Metanephros (tissue), 2 donors: ENCODE measurements around the gene TP53TG5. TPM values are rescaled to one million over a fixed set of nuclear protein-coding genes. Genes with fewer than 3 reads are reported as not detected.

ENCODE experiments used
- small RNA-seq: library from RNA; depleted of rRNA; stranded (forward); fragments of <200 nt; gene quantifications from one replicate; pipeline ENCODE3, GENCODE V24; 2014; ENCODE audit warnings: low replicate concordance
- total RNA-seq: library from RNA; depleted of rRNA; stranded (reverse); fragments of >200 nt; gene quantifications from one replicate; pipeline ENCODE4 v1.2.3, GENCODE V29; 2014

The TP53TG5 gene
- 0.12 TPM for total RNA-seq

DNA sequence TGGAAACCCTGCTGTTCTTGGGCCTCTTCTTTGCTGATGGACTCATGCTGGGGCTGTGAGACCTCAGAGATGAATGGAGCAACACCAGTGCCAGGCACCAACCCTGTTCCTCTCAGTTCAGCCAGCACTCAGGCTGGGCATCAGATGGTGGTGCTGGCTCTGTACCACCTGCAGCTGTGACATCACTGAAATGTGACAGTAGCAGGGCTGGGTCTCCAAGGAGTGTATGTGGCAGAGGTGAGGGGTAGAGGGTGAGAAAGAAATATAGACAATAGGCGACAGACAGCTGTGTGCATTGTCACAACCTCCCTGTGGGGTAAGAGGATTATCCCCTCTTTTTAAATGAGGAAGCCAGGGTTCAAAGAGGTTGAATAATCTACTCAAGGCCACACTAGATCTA is at the start of gene TP53TG5:
TSS of gene TP53TG5 (minus strand) at position 135 of the 400 bp plus-strand sequence. CDS start at position 46, 89 bp downstream.

DNA sequence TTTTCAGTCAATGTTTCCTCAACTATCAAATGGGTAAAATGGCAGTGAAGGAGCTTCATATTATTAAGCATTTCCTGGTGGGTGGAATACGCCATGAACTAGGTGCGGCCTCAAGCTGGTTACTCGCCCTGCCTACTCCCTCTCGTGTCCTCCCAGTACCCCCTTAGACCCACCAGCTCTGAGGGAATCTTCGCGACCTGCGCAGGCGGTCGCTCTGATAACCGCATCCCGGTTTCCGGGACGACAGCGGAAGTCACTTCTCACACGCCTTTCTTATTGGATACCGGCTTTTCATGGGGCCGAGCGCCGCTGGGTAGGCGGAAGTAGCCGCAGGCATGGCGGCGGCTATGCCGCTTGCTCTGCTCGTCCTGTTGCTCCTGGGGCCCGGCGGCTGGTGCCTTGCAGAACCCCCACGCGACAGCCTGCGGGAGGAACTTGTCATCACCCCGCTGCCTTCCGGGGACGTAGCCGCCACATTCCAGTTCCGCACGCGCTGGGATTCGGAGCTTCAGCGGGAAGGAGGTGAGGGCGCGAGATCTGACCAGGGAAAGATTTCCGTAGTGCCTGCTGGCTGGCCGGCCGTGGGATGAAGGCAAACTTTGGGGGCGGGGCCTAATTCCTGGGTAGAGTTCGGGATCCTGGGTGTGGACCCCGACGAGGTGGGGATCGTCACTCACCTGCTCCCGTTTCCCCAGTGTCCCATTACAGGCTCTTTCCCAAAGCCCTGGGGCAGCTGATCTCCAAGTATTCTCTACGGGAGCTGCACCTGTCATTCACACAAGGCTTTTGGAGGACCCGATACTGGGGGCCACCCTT is 37.9 kb upstream of the TP53TG5 start, which contains the start of gene PIGT:
TSS of gene PIGT (plus strand) at position 320 of the 816 bp plus-strand sequence. CDS start at position 336, 16 bp downstream.

DNA sequence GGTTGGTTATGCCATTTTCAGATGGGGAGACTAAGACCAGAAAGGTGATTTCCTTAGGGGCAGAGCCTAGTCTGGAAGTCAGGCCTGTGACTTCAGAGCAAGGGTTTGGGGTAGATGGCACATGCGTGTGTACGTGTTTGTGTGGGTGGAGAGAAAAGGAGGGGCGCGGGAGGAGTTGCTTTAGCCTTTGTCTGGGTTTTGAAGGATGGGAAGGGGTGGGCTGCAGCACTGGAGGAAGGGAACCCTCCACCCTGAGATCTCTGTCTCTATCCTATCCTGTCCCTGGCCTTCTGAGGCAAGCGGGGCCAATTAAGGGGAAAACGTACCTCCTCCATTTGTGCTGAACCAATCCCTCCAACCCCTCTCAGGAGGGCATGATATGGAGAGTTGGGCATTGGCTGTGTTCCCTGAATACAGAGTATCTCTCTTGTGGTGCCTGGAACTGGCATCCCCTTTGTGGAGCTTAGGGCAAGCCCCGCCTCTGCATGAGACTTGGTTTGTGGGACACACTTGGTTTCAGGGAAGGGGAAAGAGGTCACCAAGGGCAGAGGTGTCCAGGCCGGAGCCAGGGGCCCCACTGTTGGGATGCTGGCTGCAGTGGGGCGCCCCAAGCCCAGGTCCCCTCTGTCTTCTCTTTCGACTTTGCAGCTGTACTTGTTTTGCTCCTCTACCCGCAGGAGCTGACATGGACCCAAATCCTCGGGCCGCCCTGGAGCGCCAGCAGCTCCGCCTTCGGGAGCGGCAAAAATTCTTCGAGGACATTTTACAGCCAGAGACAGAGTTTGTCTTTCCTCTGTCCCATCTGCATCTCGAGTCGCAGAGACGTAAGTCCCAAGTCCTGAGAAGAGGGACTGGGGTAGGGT is 29.9 kb upstream of the TP53TG5 start, which contains the start of gene DBNDD2:
TSS of gene DBNDD2 (plus strand) at position 507 of the 863 bp plus-strand sequence. CDS start at position 686, 179 bp downstream.

DNA sequence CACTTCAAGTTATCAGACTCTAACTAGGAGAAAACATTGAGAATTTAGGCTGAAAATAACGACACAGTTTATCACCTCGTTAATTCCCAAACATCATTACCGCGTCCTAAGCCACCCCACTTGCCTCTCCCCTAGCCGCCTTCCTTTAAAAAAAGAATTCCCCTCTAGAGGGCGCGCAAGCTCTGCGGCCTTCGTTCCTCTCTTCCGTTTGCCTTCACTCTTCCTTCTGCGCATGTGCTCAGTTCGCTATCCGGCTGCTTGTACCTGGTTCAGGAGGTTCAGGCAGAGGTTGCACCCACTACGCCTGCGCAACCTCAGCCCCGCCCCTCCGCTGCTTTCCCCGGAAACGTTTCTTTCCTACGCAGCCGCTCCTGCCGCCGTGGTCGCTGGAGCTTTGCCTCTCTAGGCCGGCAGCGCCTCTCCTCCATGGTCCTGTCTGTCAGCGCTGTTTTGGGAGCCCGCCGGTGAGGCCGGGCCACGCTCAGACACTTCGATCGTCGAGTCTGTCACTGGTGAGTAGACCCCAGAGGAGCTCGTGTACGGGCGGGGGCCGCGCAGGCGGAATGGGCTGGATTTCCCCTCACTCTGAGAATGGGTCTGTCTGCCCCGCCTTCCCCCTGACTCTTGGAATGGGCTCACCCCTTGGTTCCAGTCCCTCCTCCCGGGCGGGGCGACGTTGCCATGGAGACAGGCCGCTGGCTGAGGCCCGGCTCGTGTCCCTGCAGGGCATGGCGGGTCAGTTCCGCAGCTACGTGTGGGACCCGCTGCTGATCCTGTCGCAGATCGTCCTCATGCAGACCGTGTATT is 15.1 kb downstream of the TP53TG5 start, which contains the start of gene SYS1:
TSS of gene SYS1 (plus strand) at position 353 of the 807 bp plus-strand sequence. CDS start at position 729, 376 bp downstream.

DNA sequence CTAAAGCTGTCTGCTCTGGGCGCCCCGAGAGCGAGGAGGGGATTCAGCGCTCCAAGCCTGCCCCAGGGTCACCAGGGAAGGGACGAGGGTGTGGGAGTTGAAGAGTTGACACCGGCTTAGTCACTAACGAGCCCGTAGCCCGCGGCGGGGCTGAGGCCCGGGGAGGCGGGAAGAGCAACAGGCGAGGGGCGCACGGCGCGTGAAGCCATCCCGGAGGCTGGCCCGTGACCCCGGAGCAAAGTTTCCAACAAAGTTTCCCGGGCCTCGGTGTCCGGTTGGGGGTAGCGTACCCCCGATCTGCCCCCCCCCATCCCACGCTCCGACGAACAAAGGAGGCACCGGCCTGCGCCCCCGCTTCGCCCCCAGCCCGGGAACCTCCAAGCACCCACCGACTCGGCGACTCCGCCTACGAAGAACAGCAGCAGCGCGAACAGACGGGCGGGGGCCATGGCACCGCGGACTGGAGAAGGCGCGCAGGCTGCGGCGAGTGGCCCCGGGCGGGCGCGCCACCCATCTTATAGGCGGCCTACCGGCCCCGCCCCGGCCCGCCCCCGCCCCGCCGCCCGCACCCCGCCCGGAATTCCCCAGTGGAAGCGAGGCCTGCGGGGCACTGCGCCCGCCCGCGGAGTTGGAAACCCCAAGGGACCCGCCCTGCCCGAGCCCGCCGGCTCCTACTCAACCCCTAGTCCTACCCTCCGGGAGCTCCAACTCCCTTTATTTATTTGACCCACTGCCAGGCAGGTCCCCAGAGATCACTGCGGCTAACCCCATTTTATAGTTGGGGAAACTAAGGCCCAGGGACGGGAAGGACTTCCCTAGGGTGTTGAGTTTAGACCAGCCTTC is 30.0 kb downstream of the TP53TG5 start, which contains the start of gene SDC4:
TSS of gene SDC4 (minus strand) at position 489 of the 843 bp plus-strand sequence. CDS start at position 449, 40 bp downstream.

Small RNAs within 50 kb of the gene (small RNA-seq; reads per million reads assigned to genes)
- gene MIR6812 = not detected

Other genes with a start within 250 kb of the TP53TG5 start
- not detected for gene PI3, start 203.4 kb downstream of the TP53TG5 start, total RNA-seq
- gene SEMG1, start 171.3 kb downstream of the TP53TG5 start, total RNA-seq = not detected
- 0.06 TPM for gene SEMG2, start 157.0 kb downstream of the TP53TG5 start, total RNA-seq
- 2.8 TPM for gene SLPI, start 123.8 kb downstream of the TP53TG5 start, total RNA-seq
- gene RBPJL, start 71.5 kb downstream of the TP53TG5 start, total RNA-seq = not detected
- 0.99 TPM for gene MATN4, start 70.0 kb downstream of the TP53TG5 start, total RNA-seq
- gene SDC4, start 29.9 kb downstream of the TP53TG5 start, total RNA-seq = 122 TPM
- 25.3 TPM for gene SYS1, start 15.2 kb downstream of the TP53TG5 start, total RNA-seq
- 12.9 TPM for gene DBNDD2, start 30.0 kb upstream of the TP53TG5 start, total RNA-seq
- 45.5 TPM for gene PIGT, start 37.8 kb upstream of the TP53TG5 start, total RNA-seq
- gene WFDC2, start 91.4 kb upstream of the TP53TG5 start, total RNA-seq = 77.5 TPM
- gene SPINT3, start 137.3 kb upstream of the TP53TG5 start, total RNA-seq = not detected
- not detected for gene WFDC6, start 161.2 kb upstream of the TP53TG5 start, total RNA-seq
- gene EPPIN, start 169.1 kb upstream of the TP53TG5 start, total RNA-seq = not detected
- gene WFDC8, start 201.0 kb upstream of the TP53TG5 start, total RNA-seq = not detected